A673 (cell line): ENCODE data around the gene PRR7. TPM values are rescaled to one million over a fixed set of nuclear protein-coding genes. Genes with fewer than 3 reads are reported as not detected.
A peak's percentile ranks its signal among the peaks of the same experiment; 100 is the strongest.

Experiments
- BruUV-seq: library from RNA; stranded (reverse); fragments of 400-500 nt; replicated peaks from 2 replicates; lab custom pipeline; 2021; lab: Mats Ljungman, UMichigan
- CTCF ChIA-PET: fragments of 300-600 bp; sonication (Branson Sonifier 250); formaldehyde crosslinking; loops from one replicate; lab custom pipeline; 2022; ENCODE audit warnings: antibody characterized with exemption; lab: Charles Lee
- POLR2A ChIA-PET: fragments of 300-600 bp; sonication (Branson Sonifier 250); formaldehyde crosslinking; loops from one replicate; lab custom pipeline; 2022; ENCODE audit warnings: antibody characterized with exemption; ENCODE audit not compliant: low non-redundant PET; lab: Charles Lee
- DNase-seq: peaks from one replicate; pipeline ENCODE4 v3.0.0-alpha.2; 2015; ENCODE audit warnings: low spot score
- H3K27ac ChIP-seq: fragments of 200-600 bp; sonication (generic); 2 replicates; pipeline ENCODE4 v1.5.1; 2016; ENCODE audit warnings: mixed run types, low read depth, mild to moderate bottlenecking, mixed read lengths, antibody characterized with exemption, low read length; ENCODE audit not compliant: poor library complexity, severe bottlenecking
- H3K27me3 ChIP-seq: fragments of 200-600 bp; sonication (generic); replicated peaks from 2 replicates; pipeline ENCODE4 v1.6.1; 2017; ENCODE audit warnings: mixed run types, low read depth, mild to moderate bottlenecking, mixed read lengths, antibody characterized with exemption, low read length; ENCODE audit not compliant: insufficient read depth, poor library complexity
- H3K36me3 ChIP-seq: fragments of 200-600 bp; sonication (generic); 2 replicates; pipeline ENCODE4 v1.6.1; 2016; ENCODE audit warnings: mixed run types, mild to moderate bottlenecking, mixed read lengths, antibody characterized with exemption, low read length; ENCODE audit not compliant: insufficient read depth, poor library complexity, severe bottlenecking
- H3K4me1 ChIP-seq: fragments of 200-600 bp; sonication (generic); 2 replicates; pipeline ENCODE4 v1.6.1; 2017; ENCODE audit warnings: mixed run types, mild to moderate bottlenecking, mixed read lengths, antibody characterized with exemption, low read length; ENCODE audit not compliant: insufficient read depth, poor library complexity, severe bottlenecking
- H3K4me3 ChIP-seq: fragments of 200-600 bp; sonication (generic); 2 replicates; pipeline ENCODE4 v1.5.1; 2016; ENCODE audit warnings: low read depth, mixed run types, mild to moderate bottlenecking, mixed read lengths, low read length; ENCODE audit not compliant: poor library complexity, severe bottlenecking
- H3K9me3 ChIP-seq: fragments of 200-600 bp; sonication (generic); 2 replicates; pipeline ENCODE4 v1.6.1; 2016; ENCODE audit warnings: mixed run types, low read depth, mild to moderate bottlenecking, mixed read lengths, antibody characterized with exemption, low read length; ENCODE audit not compliant: poor library complexity, severe bottlenecking
- CTCF ChIP-seq: fragments of 300-800, 200-600 bp; sonication (generic); conservative IDR thresholded peaks from 2 replicates; pipeline ENCODE4 v1.5.1; 2017; ENCODE audit warnings: low read depth, mild to moderate bottlenecking, antibody characterized with exemption, low read length, moderate library complexity, mixed read lengths
- EZH2 ChIP-seq: fragments of 200-600 bp; sonication (generic); IDR thresholded peaks from 2 replicates; pipeline ENCODE4 v1.6.1; 2017; ENCODE audit warnings: borderline replicate concordance, low read depth, mild to moderate bottlenecking, mixed read lengths, antibody characterized with exemption, low read length; ENCODE audit not compliant: poor library complexity, severe bottlenecking
- intact Hi-C: fragments of 100-400 bp; cut with micrococcal nuclease; formaldehyde crosslinking; loops from one replicate; pipeline ENCODE4 v1.10.0; 2022; ENCODE audit not compliant: unreplicated experiment
- total RNA-seq: library from RNA; stranded (reverse); gene quantifications from 2 replicates; pipeline ENCODE4 v1.2.3, GENCODE V29; 2021

PRR7 gene
- total RNA-seq, 1 experiment from 2014 or later = 3.0 TPM

- no peaks in the 10 kb centered on the region for H3K36me3 ChIP-seq
- no peak overlapping the region for H3K27ac ChIP-seq
- no peaks in the 10 kb centered on the region for H3K27me3 ChIP-seq
- ChIA-PET POLR2A (no interaction called here), CTCF (no interaction called here)
- BruUV-seq = no TSS peak
- no peak for DNase-seq
- intact Hi-C loops = no loop called here
- peaks cover 4% of the 10 kb centered on the region for H3K4me1 ChIP-seq
- no peaks in the 10 kb centered on the region for H3K9me3 ChIP-seq
- H3K4me3 ChIP-seq = no peak overlapping the region
- no peak for TF ChIP-seq CTCF
- no peak for TF ChIP-seq EZH2
Observed at GRCh38 chr5:177477701-177478477, 31.3 kb downstream of the PRR7 start.

- no TSS peak for BruUV-seq
- intact Hi-C loops = no loop called here
- TF ChIP-seq CTCF (no peak), EZH2 (no peak)
- H3K27ac ChIP-seq = peak overlapping the region; percentile 65
- peaks cover 3% of the 10 kb centered on the region for H3K4me1 ChIP-seq
- no peak for DNase-seq
- ChIA-PET POLR2A (no interaction called here), CTCF (no interaction called here)
- no peaks in the 10 kb centered on the region for H3K9me3 ChIP-seq
- H3K27me3 ChIP-seq = no peaks in the 10 kb centered on the region
- no peaks in the 10 kb centered on the region for H3K36me3 ChIP-seq
- H3K4me3 ChIP-seq = no peak overlapping the region
Observed at GRCh38 chr5:177478711-177479646, 32.4 kb downstream of the PRR7 start.

GRCh38 chr5:177479774-177480173 lies 33.2 kb downstream of the PRR7 start:
- no peaks in the 10 kb centered on the region for H3K4me1 ChIP-seq
- H3K27me3 ChIP-seq = no peaks in the 10 kb centered on the region
- H3K36me3 ChIP-seq = no peaks in the 10 kb centered on the region
- no TSS peak for BruUV-seq
- H3K27ac ChIP-seq = peak overlapping the region; percentile 30
- POLR2A ChIA-PET = interaction anchor here (0.6 kb wide), 1 partner anchor 25 kb away, joined by 4 read pairs; no protein-coding TSS in a partner anchor
- no peak overlapping the region for H3K4me3 ChIP-seq
- H3K9me3 ChIP-seq = no peaks in the 10 kb centered on the region
- TF ChIP-seq EZH2 (no peak), CTCF (no peak)
- DNase-seq = no peak
- CTCF ChIA-PET = no interaction called here
- intact Hi-C loops = no loop called here
